ENCODE data around the gene FAM24B.
"Not testable (repeated sequence)": the region's sequence is repeated elsewhere in the genome, so short reads cannot be mapped to it uniquely, and the experiment has no call there.

FAM24B gene, protein sequence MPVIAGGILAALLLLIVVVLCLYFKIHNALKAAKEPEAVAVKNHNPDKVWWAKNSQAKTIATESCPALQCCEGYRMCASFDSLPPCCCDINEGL

DNA sequence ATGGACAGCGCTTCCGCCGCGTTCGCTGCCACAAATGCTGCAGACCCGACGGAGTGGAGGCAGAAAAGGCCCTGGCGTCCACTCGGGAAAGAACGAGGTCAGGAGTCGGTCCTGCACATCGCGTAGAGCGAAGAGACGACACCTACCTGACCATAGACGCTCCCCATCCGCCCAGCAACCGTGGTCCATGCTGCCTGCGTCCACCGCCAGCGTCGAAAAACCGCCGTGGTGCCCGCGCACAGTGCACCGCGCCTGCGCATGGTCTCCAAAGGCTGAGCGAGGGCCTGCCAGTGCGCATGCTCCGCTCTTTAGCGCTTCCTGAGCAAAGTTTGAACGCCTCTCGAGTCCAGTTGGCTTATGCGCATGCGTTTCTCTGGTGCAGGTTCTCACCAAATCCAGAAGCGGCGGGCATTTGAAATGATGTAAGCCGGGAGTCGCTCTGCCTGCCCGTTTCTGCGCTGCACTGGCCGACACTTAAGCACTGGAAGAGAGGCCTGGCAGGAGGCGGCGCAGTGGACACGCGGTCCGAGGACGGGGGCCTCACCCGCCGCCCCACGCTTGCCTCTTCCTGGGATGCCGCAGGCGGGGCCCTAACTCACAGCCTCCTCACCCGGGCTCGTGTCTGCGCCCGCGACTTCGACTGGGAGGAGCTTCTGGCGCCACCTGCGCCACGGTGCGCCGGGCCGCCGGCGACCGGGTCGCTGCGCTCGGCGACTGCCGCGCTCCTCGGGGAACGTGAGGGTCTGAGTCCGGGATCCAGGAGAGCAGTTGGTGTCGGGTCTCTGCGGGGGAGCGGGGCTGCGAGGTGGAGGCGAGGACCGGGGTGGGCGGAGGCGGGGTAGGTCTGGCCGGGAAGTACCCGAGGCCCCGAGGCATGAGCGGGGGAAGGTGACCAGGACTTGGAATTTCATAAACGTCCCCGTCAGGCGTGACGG, at the start of gene FAM24B:
Gene FAM24B, minus strand, starts transcription at position 243 of the 935 bp plus-strand sequence. CDS start 29,066 bp downstream, outside the sequence.
- DNase-seq (ENCODE audit: low spot score) = peak; percentile 58

DNA sequence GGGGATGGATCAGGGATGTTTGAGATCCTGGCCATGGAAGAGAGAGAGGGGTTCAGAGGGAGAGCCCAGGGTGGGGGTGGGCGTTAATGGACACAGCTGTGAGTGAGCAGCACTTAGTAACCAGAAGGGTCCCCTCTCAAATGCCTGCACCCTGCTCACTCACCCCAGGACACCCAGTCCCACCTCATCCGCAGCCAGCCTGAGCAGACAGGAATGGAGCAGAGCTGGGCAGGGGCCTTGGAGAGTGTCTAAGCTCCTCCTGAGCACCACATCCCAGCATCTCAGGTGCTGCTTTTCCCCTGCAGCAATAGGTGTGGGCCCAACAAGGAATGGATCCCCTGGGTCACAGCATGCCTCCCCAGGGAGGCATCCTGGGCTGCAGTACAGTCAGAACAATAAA, 36.3 kb upstream of the FAM24B start:
- DNase-seq (ENCODE audit: low spot score) = no peak

DNA sequence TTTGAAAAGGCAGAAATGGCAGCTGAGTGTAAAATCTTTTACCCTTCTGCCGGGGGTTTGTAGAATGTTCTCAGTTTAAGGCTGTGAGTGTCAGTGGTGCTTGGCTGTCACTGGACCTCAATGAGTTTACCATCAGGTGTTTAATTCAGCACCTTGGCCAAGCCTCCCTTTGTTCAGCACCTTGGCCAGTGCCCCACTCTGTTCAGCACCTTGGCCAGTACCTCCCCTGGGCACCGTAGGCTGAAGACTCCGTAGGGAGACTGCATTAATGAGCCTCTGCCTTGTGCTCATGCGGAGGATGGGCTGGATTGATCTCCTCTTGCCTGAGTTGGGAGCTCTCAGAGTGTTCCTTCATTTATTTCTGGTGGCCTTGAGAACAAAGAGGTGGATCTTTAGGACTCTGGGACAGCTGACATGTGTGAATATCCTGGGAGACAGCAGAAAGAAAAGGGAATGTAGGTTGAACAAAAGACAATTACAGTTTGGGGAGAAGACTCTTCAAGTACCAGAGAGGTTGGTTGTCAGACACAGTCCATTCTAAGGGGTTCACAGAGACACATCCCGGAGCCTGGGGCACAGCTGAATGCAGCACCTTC, 32.6 kb upstream of the FAM24B start:
- peak; percentile 86 for DNase-seq (ENCODE audit: low spot score)

DNA sequence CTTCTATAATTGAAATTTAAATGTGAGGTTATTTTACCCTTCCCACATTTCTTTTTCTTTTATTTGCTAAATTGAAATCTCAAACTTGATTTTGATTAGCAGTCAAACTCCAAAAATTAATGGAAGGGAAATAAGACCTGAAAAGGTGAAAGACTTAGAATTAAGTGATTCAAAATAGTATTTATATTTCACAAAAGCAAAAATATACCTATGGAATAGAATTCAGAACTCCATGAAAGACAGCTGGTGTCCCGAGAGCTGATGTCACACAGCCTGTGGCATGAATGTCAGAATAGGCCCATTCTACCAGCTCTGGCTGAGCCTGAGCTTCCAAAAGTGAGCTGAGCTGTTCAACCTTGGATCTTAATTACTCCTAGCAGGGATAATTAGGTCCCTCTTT, 30.9 kb upstream of the FAM24B start, which contains the start of gene FAM24A:
Gene FAM24A, plus strand, starts transcription at position 301 of the 400 bp plus-strand sequence. CDS start 1,025 bp downstream, outside the sequence.
- DNase-seq (ENCODE audit: low spot score) = no peak

DNA sequence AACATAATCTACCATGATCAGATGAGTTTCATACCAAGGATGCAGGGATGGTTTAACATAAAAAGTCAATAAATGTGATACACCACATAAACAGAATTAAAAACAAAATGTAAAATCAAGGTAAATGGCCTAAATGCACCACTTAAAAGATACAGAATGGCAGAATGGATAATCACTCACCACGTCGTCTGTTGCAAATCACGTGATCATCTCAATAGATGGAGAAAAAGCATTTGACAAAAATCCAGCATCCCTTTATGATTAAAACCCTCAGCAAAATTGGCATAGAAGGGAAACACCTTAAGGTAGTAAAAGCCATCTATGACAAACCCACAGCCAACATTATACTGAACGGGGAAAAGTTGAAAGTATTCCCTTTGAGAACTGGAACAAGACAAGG, 24.5 kb upstream of the FAM24B start:
- DNase-seq (ENCODE audit: low spot score) = not testable (repeated sequence)

DNA sequence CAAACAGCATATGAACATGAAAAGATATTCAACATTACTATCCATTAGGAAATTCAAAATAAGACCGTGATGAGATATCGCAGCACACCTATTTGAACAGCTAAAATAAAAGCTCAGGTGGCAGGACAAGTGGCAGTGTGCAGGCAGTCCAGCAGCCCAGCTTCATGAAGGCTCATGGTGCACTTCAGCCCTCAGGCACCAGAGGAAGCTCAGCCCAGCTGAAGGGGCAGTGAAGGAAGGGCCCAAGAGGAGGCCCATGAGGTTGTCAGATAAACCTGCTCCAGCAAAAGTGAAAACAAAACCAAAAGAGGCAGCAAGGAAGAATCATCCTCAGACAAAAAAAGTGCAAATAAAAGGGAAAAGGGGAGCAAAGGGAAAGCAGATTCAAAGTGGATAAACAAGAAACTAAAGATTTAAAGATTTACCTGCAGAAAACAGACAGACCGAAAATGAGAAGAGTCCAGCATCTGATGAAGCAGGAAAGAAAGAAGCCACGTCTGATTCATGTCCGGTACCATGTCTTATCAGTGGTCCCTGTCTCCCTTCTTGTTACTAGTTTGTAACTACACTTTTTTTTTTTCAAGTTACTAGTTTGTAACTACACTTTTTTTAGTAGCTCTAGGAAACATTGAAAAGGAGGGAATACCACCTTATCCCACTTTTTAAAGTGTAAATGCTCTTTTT, 15.0 kb upstream of the FAM24B start:
- no peak for DNase-seq (ENCODE audit: low spot score)

DNA sequence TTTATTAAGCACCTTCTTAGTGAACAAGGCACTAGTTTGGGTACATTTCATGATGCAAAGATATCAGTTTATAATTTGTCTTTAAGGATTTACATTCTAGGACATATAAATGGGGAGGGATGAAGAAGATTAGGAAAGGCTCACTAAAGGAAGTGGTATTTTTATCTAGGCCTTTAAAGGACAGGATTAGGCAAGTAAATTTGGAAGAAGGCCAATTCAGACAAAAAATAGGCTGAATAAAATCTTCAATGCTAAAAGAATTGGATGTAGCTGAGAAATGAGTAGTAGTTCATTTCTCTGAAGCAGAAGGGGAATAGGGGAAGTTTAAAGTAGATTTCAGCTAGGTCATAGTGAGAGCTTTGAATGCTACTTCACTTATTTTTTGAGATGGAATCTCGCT, 4.8 kb upstream of the FAM24B start:
- no peak for DNase-seq (ENCODE audit: low spot score)

DNA sequence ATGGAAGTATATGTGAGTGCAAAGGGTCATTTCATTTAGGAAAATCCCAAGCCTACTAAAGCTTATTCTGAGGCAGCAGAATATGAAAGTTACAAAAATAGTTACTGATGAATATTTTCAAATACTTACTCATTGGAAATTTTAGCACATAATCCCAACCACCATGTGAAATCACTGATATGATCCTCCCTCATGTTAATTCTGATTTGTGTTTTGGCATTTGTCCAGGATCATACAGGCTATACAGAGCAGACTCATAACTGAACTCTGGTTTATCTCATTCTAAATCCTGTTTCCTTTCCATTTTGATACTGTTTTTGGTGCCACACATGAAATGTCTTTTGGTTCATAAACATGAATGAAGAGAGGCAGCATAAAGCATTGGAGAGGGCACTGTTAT, 3.4 kb upstream of the FAM24B start:
- no peak for DNase-seq (ENCODE audit: low spot score)

DNA sequence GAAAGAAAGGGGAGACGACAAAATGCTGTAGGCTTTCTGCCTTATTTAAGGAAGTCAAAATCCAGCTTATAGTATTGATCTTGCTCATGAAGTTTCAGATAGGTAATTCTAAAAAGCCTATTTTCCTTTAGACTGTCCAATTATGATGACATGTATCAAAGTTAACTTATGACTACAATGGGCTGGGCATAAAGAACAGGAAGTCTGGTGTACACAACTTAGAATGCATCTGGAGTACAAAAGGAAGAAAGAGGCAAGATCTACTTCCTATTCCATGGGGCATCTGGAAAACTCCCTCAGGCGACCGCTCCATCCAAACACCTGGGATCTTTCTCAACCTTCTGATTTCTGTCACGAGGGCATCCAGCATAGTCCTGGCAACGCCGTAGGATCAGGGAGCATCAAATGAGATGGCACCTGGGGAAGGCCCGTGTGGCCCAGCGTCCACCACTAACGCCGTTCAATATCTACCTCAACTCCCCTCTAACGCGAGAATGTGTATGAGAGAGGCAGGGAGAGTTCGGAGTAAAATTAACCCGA, 512 bp downstream of the FAM24B start:
- DNase-seq (ENCODE audit: low spot score) = no peak

DNA sequence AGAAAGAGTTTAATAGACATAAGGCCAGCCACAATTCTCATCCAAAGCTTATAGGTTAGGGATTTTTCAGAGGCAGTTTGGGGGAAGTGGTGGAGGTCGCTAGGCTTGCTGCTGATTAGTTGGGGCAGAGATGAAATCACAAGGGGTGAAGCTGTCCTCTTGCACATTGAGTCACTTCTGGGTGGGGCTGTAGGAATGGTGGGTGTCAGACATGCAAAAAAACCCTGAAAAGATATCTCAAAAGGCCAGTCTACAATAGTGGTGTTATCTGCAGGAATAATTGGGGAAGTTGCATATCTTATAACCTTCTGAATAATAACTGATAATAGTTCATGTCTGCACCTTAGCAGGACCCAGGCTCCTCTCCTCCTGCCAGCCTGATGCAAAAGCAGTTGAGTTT, 2.1 kb downstream of the FAM24B start:
- no peak for DNase-seq (ENCODE audit: low spot score)

DNA sequence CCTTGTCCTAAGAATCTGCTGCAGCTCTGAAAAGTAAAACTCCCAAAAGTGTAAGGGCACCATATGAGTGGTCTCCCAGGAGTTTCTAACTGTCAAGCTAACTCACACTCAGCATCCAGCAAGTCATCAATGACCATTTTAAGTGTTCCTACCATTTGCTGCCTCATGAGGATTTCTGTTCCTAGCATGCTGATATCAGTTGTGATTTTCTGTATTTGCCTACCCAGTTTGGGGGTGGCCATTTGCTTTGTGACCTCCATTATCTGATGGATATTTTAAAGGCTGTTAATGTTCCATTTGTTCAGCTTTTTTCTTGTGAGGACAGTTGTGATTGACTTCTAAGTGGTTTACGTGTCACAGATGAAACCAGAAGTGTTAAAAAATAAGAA, 2.9 kb downstream of the FAM24B start:
- DNase-seq (ENCODE audit: low spot score) = no peak

DNA sequence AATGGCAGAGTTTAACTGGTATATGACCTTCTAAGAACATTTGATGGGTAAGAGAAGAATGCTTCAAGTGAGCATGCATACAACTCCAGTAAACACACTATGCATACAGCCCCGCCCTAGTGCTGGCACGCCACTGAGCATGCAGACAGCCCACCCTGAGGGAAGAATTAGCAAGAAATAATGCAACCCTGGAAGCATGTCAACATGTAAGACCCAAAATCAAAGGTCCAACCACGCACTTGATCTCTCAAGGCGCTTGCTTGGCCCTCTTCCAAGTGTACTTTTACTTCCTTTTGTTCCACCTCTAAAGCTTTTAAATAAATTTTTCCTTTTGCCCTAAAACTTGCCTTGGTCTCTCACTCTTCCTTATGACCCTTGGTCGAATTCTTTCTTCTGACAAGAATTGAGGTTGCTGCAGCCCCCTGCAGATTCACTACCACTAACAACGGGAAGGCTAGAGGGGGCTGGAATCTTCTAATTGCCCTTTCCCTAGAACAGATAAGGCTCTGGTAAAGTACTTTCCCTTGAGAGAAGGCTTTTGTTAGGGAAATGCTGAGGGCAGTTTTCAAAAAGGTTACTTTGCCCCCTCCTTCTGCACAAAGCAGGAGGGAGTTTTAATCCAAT, 3.4 kb downstream of the FAM24B start:
- DNase-seq (ENCODE audit: low spot score) = no peak

DNA sequence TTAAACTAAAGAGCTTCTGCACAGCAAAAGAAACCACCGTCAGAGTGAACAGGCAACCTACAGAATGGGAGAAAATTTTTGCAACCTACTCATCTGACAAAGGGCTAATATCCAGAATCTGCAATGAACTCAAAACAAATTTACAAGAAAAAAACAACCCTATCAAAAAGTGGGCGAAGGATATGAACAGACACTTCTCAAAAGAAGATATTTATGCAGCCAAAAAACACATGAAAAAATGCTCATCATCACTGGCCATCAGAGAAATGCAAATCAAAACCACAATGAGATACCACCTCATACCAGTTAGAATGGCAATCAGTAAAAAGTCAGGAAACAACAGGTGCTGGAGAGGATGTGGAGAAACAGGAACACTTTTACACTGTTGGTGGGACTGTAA, 7.4 kb downstream of the FAM24B start:
- DNase-seq (ENCODE audit: low spot score) = not testable (repeated sequence)

DNA sequence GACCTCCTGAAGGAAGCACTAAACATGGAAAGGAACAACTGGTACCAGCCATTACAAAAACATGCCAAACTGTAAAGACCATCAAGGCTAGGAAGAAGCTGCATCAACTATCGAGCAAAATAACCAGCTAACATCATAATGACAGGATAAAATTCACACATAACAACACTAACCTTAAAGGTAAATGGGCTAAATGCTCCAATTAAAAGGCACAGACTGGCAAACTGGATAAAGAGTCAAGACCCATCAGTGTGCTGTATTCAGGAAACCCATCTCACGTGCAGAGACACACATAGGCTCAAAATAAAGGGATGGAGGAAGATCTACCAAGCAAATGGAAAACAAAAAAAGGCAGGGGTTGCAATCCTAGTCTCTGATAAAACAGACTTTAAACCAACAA, 10.6 kb downstream of the FAM24B start:
- not testable (repeated sequence) for DNase-seq (ENCODE audit: low spot score)

DNA sequence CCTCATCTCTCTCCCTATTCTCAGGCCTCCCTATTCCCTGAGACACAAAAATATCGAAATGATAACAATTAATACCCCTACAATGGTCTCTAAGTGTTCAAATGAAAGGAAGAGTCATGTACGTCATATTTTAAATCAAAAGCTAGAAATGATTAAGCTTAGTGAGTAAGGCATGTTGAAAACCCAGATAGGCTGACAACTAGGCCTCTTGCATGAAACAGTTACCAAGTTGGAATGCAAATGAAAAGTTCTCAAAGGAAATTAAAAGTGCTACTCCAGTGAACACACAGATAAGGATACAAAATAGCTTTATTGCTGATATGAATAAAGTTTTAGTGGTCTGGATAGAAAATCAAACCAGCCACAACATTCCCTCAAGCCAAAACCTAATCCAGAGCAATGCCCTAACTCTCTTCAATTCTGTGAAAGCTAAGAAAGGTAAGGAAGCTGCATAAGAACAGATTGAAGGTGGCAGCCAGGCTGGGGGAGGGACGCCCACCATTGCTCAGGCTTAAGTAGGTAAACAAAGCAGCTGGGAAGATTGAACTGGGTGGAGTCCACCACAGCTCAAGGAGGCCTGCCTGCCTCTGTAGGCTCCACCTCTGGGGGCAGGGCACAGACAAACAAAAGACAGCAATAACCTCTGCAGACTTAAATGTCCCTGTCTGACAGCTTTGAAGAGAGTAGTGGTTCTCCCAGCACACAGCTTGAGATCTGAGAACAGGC, 12.5 kb downstream of the FAM24B start:
- DNase-seq (ENCODE audit: low spot score) = not testable (repeated sequence)

DNA sequence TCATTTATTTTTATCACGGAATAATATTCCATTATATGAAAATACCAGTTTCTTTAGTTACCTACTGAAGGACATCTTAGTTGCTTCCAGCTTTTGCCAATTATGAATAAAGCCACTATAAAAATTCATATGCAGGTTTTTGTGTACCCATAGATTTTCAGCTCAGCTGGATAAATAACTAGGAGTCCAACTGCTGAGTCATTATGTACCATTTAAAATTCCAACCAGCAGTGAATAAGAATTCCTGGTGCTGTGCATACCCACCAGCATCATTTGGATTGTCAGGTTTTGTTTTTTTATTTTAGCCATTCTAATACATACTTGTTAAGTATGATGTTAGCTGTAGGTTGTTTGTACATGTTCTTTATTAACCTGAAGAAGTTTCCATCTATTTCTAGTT, 14.5 kb downstream of the FAM24B start:
- DNase-seq (ENCODE audit: low spot score) = no peak

DNA sequence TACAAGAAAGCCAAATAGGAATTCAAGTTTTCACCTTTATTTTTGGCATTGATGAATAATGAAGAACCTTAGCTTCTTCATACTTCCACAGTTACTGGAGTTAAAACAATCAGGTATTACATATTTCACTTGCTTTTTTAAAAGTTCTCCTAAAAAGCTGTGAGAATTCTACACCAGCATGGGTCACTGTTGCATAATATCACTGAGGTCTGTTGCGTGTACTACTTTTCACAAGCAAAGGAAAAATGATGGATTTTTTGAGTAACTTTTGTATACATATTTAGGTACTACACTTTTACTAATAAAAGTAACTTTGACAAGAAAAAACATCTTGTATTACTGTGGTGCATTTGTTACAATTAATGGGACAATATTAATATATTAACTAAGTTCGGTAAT, 15.2 kb downstream of the FAM24B start:
- DNase-seq (ENCODE audit: low spot score) = no peak

DNA sequence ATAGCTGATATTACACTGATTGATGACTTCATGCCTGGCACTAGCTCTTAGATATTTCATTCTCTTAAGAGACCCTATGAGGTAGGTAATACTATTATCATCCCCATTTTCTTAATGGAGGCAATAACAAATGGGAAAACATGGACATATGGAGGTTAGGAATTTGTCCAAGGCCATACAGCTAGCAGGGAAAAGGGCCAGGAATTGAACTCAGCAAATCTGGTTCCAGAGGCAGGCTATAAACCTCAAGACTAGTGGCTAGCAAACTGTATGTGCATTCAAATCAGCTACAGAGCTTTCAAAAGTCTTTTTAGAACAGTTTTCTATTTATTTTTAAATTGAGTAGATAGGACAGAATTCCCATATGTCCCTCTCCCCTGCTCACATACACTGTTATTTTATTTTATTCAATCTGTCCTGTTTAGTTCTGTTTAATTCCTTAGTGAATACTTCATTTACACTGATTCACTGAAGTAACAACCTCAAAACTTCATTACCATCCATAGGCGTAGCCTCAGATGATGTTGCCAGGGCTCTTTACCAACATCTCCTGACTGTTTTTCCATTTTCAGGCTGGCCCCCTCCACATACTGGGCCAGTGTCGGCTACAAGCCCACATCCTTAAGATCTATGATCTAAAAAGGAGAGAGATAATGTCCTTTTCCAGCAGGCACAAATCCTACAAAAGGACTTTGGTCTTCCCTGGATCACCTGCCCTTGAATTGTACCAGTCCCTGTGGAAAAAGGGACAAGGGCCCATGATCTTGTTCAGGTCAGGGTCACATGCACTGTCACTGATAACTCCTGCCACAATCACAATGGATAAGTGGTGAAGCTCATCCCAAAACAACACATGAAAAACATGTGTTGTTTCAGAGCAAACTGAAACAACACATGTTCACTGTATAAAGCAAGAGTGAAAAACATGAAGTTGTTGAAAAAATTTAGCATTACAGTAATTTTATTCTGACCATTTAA, 15.9 kb downstream of the FAM24B start:
- no peak for DNase-seq (ENCODE audit: low spot score)

DNA sequence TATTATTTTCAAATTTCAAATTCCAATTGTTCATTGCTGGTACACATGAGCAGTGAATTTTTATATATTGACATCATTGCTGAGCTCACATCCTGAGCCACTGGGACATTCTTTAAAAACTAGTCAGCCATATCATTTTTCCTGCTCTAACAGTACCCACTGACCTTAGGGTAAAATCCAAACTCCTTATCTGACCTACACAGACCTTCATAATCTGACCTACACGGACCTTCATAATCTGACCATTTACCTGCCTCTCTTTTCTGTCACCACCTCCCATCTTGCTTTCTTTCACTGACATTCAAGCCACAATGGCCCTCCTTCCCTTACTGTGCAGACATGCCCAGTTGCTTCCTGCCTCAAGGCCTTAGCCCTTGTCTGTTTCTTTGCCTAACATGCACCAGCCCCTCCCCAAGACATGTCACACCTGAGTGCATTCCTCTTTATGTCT, 17.6 kb downstream of the FAM24B start:
- DNase-seq (ENCODE audit: low spot score) = no peak

DNA sequence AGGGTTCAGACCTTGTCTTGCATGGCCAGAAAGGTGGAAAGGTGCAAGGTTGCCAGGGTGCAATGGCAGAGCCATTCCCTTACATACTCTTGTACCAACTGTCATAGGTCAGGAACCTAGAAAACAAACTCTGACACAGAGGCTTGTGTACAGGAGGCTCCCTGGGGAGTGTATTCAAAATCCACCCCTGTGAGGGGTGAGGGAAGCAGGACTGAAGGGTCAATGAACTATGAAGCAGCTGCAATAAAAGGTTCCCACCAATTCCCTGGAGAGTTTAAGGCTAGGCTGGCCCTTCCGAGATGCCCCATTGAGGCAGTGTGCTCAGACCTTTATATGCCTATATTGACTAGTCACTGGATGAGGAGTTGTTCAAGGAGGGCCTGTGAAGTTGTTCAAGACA, 19.9 kb downstream of the FAM24B start:
- DNase-seq (ENCODE audit: low spot score) = no peak

Measured in ecto neural progenitor cell (in vitro differentiated cells).